Measurements from ENCODE around the gene DIP2C. TPM values are rescaled to one million over a fixed set of nuclear protein-coding genes. Genes with fewer than 3 reads are reported as not detected.
"Not testable (repeated sequence)": the region's sequence is repeated elsewhere in the genome, so short reads cannot be mapped to it uniquely, and the experiment has no call there.

The DIP2C gene
- polyA plus RNA-seq, 1 donor, result 26.3 TPM

- no peak for DNase-seq (ENCODE audit: low read depth)
These were observed 271.2 kb downstream of the DIP2C start for GRCh38 chr10:418226-418625.

- DNase-seq (ENCODE audit: low read depth), result no peak
These were observed 273.4 kb downstream of the DIP2C start for GRCh38 chr10:416091-416515.

GRCh38 chr10:413662-414071 is 275.8 kb downstream of the DIP2C start:
- DNase-seq (ENCODE audit: low read depth), result no peak

- DNase-seq (ENCODE audit: low read depth), result no peak
These were observed 277.4 kb downstream of the DIP2C start for GRCh38 chr10:412109-412508.

GRCh38 chr10:411603-412002 is 277.9 kb downstream of the DIP2C start:
- DNase-seq (ENCODE audit: low read depth), result no peak

GRCh38 chr10:409408-410040 is 279.9 kb downstream of the DIP2C start:
- no peak for DNase-seq (ENCODE audit: low read depth)

- no peak for DNase-seq (ENCODE audit: low read depth)
These were observed 281.2 kb downstream of the DIP2C start for GRCh38 chr10:408236-408635.

GRCh38 chr10:406976-407375 is 282.5 kb downstream of the DIP2C start:
- no peak for DNase-seq (ENCODE audit: low read depth)

- DNase-seq (ENCODE audit: low read depth), result no peak
These were observed 283.8 kb downstream of the DIP2C start for GRCh38 chr10:405648-406047.

- no peak for DNase-seq (ENCODE audit: low read depth)
These were observed 284.5 kb downstream of the DIP2C start for GRCh38 chr10:404991-405390.

GRCh38 chr10:404346-404745 is 285.1 kb downstream of the DIP2C start:
- DNase-seq (ENCODE audit: low read depth), result no peak

- no peak for DNase-seq (ENCODE audit: low read depth)
These were observed 290.5 kb downstream of the DIP2C start for GRCh38 chr10:398954-399353.

- no peak for DNase-seq (ENCODE audit: low read depth)
These were observed 292.0 kb downstream of the DIP2C start for GRCh38 chr10:397321-398068.

- DNase-seq (ENCODE audit: low read depth), result no peak
These were observed 292.8 kb downstream of the DIP2C start for GRCh38 chr10:396535-397220.

GRCh38 chr10:396107-396506 is 293.4 kb downstream of the DIP2C start:
- no peak for DNase-seq (ENCODE audit: low read depth)

- no peak for DNase-seq (ENCODE audit: low read depth)
These were observed 293.8 kb downstream of the DIP2C start for GRCh38 chr10:395665-396064.

GRCh38 chr10:394439-395101 is 294.9 kb downstream of the DIP2C start:
- DNase-seq (ENCODE audit: low read depth), result not testable (repeated sequence)

GRCh38 chr10:393787-394438 is 295.6 kb downstream of the DIP2C start:
- DNase-seq (ENCODE audit: low read depth), result no peak

GRCh38 chr10:393106-393745 is 296.2 kb downstream of the DIP2C start:
- DNase-seq (ENCODE audit: low read depth), result no peak

- DNase-seq (ENCODE audit: low read depth), result no peak
These were observed 296.8 kb downstream of the DIP2C start for GRCh38 chr10:392705-393037.

Measured in forelimb muscle (tissue), 1 donor.